Measurements from ENCODE around the gene IL2RG.
A peak's percentile ranks its signal among the peaks of the same experiment; 100 is the strongest.

IL2RG gene

GRCh38 chrX:71107245-71107644 lies 4.1 kb downstream of the IL2RG start:
- no peak for DNase-seq

- peak; percentile 55 for DNase-seq
These were observed 5.0 kb downstream of the IL2RG start, which contains the start of gene CXorf65 for GRCh38 chrX:71106427-71106826. CXorf65 (minus strand) TSS chrX:71106740; CDS start chrX:71106556, 184 bp downstream.

DNA sequence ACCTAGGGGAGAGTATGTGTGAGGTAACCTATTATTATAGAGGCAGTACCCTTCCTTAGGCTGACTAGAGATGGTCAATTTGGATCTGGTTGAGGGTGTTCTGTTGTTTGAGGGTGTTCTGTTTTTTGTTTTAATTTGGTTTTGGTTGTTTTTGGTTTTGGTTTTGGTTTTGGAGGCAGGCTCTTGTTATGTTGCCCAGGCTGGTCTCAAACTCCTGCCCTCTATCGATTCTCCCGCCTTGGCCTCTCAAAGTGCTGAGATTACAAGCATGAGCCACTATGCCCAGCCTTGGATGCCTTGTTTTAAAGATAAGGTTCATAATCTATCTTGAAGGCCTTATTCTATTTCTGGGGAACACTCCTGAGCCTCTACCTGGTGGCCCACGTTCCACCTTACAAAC lies 5.7 kb downstream of the IL2RG start:
- no peak for DNase-seq

DNA sequence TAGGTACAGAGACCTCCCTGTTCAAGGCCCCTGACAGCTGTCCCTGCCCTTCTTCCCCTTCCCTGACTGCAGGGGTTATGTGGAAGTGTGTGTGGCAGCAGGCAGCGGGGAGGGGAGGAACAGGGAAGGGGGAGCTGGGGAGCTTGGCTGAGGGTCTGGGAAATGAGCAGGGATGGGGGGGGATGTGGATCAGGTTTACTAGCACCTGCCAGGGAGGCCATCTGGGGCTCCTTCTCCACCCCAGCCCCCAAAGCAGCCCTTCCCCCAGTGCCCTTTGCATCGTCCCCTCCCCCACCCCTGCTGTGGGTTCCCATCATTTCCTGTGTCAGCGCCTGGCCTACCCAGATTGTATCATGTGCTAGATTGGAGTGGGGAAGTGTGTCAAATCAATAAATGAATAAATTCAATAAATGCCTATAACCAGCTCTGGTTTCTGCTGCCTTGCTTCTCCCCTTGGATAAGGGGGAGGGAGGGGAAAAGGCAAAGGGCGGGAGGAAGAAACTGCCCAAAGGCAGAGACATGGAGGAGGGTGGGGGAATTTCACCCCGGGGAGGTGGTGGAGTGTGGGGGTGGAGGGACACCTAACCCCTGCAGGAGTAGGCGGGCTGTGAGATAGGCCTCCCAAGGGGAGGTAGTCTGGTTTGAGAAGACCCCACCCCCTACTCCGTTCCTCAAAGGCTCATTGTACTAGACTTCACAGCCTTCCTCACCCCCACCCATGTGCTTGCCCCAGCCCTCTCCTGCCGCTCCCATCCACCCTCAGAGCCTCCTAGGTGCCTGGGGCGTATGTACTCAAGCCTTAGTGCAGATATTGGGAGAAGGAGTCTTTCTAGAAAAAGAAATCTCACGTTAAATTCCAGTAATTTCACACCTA lies 8.0 kb downstream of the IL2RG start:
- DNase-seq: peak; percentile 59

- no peak for DNase-seq
These were observed 9.1 kb downstream of the IL2RG start for GRCh38 chrX:71102292-71102691.

- DNase-seq: no peak
These were observed 10.5 kb downstream of the IL2RG start for GRCh38 chrX:71100581-71101505.

- DNase-seq: no peak
These were observed 11.6 kb downstream of the IL2RG start for GRCh38 chrX:71099736-71100135.

GRCh38 chrX:71098951-71099506 lies 12.3 kb downstream of the IL2RG start:
- DNase-seq: no peak

DNA sequence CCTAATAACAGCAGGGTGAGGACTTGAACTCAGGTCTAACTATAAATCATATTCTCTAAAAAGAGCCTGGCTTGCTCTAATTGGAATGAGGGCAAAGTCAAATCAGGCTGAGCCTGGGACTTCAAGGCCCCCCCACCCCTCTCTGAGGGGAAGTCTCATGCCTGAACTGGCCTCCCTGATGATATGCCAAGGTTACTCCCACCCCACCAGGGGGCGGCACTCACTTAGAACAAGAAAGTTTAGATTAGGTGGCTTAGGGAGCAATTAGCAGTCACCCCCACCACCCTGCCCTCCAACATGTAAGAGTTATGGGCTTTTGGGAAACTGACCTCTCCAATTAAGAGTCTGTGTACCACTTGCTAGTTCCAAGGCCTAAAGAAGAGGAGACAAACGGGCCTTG lies 13.1 kb downstream of the IL2RG start:
- DNase-seq: peak; percentile 78

- no peak for DNase-seq
These were observed 14.7 kb downstream of the IL2RG start for GRCh38 chrX:71096760-71097032.

DNA sequence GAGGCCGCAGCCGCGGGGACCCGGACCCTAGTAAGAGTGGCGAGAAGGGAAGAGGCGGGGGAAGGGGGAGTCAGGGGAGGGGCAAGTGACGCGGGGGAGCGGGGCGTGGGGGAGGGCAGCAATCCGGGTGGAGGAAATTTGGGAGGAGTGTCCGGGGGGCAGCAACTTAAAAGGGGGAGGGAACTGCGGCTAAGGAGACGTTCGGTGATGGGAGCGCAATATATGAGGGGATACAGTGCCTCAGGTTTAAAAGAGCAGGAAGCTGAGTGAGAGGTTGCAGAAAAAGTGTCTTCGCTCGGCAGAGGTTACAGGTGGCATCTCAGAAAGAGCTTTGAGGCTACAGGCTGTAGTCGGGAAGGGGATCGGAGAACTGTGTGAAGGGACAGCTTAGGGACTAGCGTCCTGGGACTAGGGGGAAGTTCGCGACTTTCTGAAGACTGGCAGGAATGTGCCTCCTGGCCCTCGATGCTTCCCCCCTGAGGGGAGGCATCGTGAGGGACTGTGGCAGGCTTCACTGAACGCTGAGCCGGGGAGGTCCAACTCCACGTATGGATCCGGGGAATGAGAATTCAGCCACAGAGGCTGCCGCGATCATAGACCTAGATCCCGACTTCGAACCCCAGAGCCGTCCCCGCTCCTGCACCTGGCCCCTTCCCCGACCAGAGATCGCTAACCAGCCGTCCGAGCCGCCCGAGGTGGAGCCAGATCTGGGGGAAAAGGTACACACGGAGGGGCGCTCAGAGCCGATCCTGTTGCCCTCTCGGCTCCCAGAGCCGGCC lies 15.2 kb downstream of the IL2RG start:
- peak; percentile 66 for DNase-seq

DNA sequence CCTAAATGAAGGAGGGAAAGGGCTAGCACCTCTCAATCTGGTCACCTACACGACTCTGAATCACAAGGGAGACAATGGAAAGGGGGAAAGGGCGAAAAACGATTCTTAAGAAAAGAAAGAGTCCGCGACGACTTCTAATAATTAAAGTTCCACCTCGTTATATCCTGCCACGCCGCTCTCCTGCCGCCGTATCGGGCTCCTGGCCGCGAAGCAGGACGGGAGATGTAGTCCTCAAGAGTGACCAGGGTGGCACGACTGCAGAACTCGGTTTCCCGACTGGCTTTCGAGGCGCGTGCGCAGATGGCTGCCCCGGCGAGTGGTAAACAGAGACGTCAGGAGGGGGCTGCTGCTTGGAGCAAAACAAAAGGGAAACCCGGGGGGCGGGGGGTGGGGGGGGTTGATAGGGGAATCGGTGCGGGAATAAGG lies 15.8 kb downstream of the IL2RG start, which contains the start of gene FOXO4:
TSS of gene FOXO4 (plus strand) at position 297 of the 426 bp plus-strand sequence. CDS start 678 bp downstream, outside the sequence.
- peak; percentile 89 for DNase-seq

GRCh38 chrX:71095033-71095432 lies 16.3 kb downstream of the IL2RG start:
- no peak for DNase-seq

- no peak for DNase-seq
These were observed 20.1 kb downstream of the IL2RG start for GRCh38 chrX:71091263-71091662.

- no peak for DNase-seq
These were observed 25.5 kb downstream of the IL2RG start for GRCh38 chrX:71085900-71086299.

- DNase-seq: no peak
These were observed 28.6 kb downstream of the IL2RG start for GRCh38 chrX:71082822-71083221.

- DNase-seq: no peak
These were observed 29.2 kb downstream of the IL2RG start for GRCh38 chrX:71082124-71082647.

GRCh38 chrX:71081330-71082123 lies 29.9 kb downstream of the IL2RG start:
- DNase-seq: no peak

DNA sequence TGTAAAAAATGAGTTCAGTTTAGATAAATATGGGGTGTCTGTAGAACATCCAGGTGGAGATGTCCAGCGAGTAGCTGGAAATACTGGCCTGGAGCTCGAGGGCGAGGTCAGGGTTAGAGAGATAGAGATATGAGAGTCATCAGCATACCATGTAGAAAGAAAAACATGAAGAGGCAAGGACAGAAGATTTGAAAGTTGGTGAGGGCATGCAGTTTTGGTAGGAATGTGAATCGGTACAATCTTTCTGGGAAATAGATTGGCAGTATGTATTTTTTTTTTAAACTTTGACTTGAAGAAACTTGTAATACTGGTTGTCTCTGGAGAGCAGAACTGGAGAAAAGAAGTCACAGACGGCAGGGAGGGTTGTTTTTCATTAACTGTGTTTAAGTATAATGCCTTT lies 40.8 kb downstream of the IL2RG start:
- DNase-seq: no peak

GRCh38 chrX:71068044-71068918 lies 43.1 kb downstream of the IL2RG start, which contains the start of gene SNX12:
SNX12 (minus strand) TSS chrX:71068334; CDS start chrX:71068306, 28 bp downstream.
- DNase-seq: peak; percentile 95

Data from CD4-positive, alpha-beta T cell treated with Interleukin-4 for 4 hours (primary cell).